Endothelial cell of umbilical vein (primary cell): ENCODE results near the gene P2RY8. TPM values are rescaled to one million over a fixed set of nuclear protein-coding genes. Genes with fewer than 3 reads are reported as not detected.

Experiments used
- BruUV-seq: library from RNA; stranded (reverse); fragments of 400-500 nt; replicated peaks from 2 replicates; lab custom pipeline; 2021; lab: Mats Ljungman, UMichigan
- CTCF ChIA-PET: fragments of 300-600, 350-600 bp; sonication (Branson Sonifier 250); formaldehyde crosslinking; loops from one replicate; lab custom pipeline; 2021; ENCODE audit warnings: antibody characterized with exemption, inconsistent platforms; lab: Charles Lee
- POLR2A ChIA-PET: fragments of 300-600, 350-600 bp; sonication (Branson Sonifier 250); formaldehyde crosslinking; loops from one replicate; lab custom pipeline; 2021; ENCODE audit warnings: antibody characterized with exemption, inconsistent platforms; lab: Charles Lee
- DNase-seq: peaks from one replicate; pipeline ENCODE4 v3.0.0-alpha.2; 2011; ENCODE audit warnings: low read depth, low spot score
- FAIRE-seq: peaks from 2 replicates; lab custom pipeline; 2011; peaks lifted over from hg19 to GRCh38; lab: Jason Lieb, UNC
- H2AFZ ChIP-seq: 2 replicates; pipeline ENCODE4 v1.6.0; 2012; ENCODE audit warnings: low read depth, low read length, control low read depth, inconsistent platforms
- H3K27ac ChIP-seq: 2 replicates; pipeline ENCODE4 v1.5.1; 2011; ENCODE audit warnings: low read depth, mild to moderate bottlenecking, control low read depth, low read length, moderate library complexity; ENCODE audit not compliant: insufficient read depth
- H3K27me3 ChIP-seq, 2 experiments: 2 replicates each; pipeline versions ENCODE4 v1.6.0 to v1.6.1; 2011; ENCODE audit warnings: low read length in 2 of 2, mixed read lengths in 1 of 2; ENCODE audit not compliant: control insufficient read depth in 2 of 2, insufficient read depth in 2 of 2
- H3K36me3 ChIP-seq, 2 experiments: 2 replicates in 1 of 2; 3 replicates in 1 of 2; pipeline ENCODE4 v1.5.1; 2011; ENCODE audit warnings: low read length in 2 of 2, mild to moderate bottlenecking in 1 of 2, moderate library complexity in 1 of 2; ENCODE audit not compliant: control insufficient read depth in 2 of 2, insufficient read depth in 2 of 2; ENCODE audit errors: extremely low read depth in 1 of 2
- H3K4me1 ChIP-seq: 3 replicates; pipeline ENCODE4 v1.5.1; 2011; ENCODE audit warnings: mild to moderate bottlenecking, low read length; ENCODE audit not compliant: control insufficient read depth, insufficient read depth; ENCODE audit errors: extremely low read depth
- H3K4me2 ChIP-seq: 2 replicates; pipeline ENCODE4 v1.6.1; 2011; ENCODE audit warnings: low read length, control low read depth, mixed read lengths; ENCODE audit not compliant: insufficient read depth
- H3K4me3 ChIP-seq, 3 experiments: fragments of 200-600 bp in 1 of 3; sonication (generic), shearing (Covaris generic) in 1 of 3; replicated peaks in 1 of 3; 2 replicates each; pipeline ENCODE4 v1.5.1; 2011 to 2016; ENCODE audit warnings: control low read depth in 3 of 3, low read length in 3 of 3, mild to moderate bottlenecking in 2 of 3, inconsistent platforms in 1 of 3, low read depth in 1 of 3, moderate library complexity in 1 of 3; ENCODE audit not compliant: insufficient read depth in 1 of 3
- H3K79me2 ChIP-seq: 2 replicates; pipeline ENCODE4 v1.6.0; 2012; ENCODE audit warnings: low read length, inconsistent platforms; ENCODE audit not compliant: control insufficient read depth, insufficient read depth
- H3K9ac ChIP-seq: replicated peaks from 2 replicates; pipeline ENCODE3; 2011; ENCODE audit warnings: low read length, control low read depth; ENCODE audit not compliant: insufficient read depth; ENCODE audit errors: extremely low read depth
- H3K9me1 ChIP-seq: replicated peaks from 3 replicates; pipeline ENCODE4 v1.6.0; 2011; ENCODE audit warnings: mild to moderate bottlenecking, low read length; ENCODE audit not compliant: control insufficient read depth, insufficient read depth; ENCODE audit errors: extremely low read depth
- H3K9me3 ChIP-seq: replicated peaks from 2 replicates; pipeline ENCODE4 v1.5.1; 2012; ENCODE audit warnings: low read length, inconsistent platforms; ENCODE audit not compliant: control insufficient read depth, insufficient read depth
- H4K20me1 ChIP-seq: replicated peaks from 2 replicates; pipeline ENCODE3; 2011; ENCODE audit warnings: mild to moderate bottlenecking, low read length; ENCODE audit not compliant: control insufficient read depth, insufficient read depth; ENCODE audit errors: extremely low read depth
- CTCF ChIP-seq, 2 donors: IDR thresholded peaks; 1 replicate in 1 of 2; 2 replicates in 1 of 2; pipeline ENCODE4 v1.5.1; 2011; ENCODE audit warnings: low read length in 2 of 2, mild to moderate bottlenecking in 2 of 2, moderate library complexity in 2 of 2, control low read depth in 1 of 2, inconsistent platforms in 1 of 2, low read depth in 1 of 2; ENCODE audit not compliant: insufficient read depth in 1 of 2; ENCODE audit errors: extremely low read depth in 1 of 2
- EZH2 ChIP-seq: IDR thresholded peaks from 2 replicates; pipeline ENCODE4 v1.6.1; 2012; ENCODE audit warnings: borderline replicate concordance, low read depth, mild to moderate bottlenecking, moderate library complexity, low read length, inconsistent platforms; ENCODE audit not compliant: severe bottlenecking
- FOS ChIP-seq: IDR thresholded peaks from 2 replicates; pipeline ENCODE4 v1.6.1; 2011; ENCODE audit warnings: mild to moderate bottlenecking, low read length, moderate library complexity, borderline replicate concordance; ENCODE audit not compliant: insufficient read depth
- GATA2 ChIP-seq: IDR thresholded peaks from 2 replicates; pipeline ENCODE4 v1.7.0; 2011; ENCODE audit warnings: low read depth, mild to moderate bottlenecking, moderate library complexity, mixed read lengths, low read length; ENCODE audit not compliant: insufficient read length, insufficient read depth
- JUN ChIP-seq: IDR thresholded peaks from 2 replicates; pipeline ENCODE4 v1.6.1; 2011; ENCODE audit warnings: borderline replicate concordance, low read depth; ENCODE audit not compliant: insufficient read length, insufficient read depth
- MAX ChIP-seq: IDR thresholded peaks from 2 replicates; pipeline ENCODE4 v1.6.1; 2011; ENCODE audit not compliant: insufficient read depth, insufficient read length
- MYC ChIP-seq: IDR thresholded peaks from one replicate; pipeline ENCODE4 v1.6.1; 2011; ENCODE audit warnings: mild to moderate bottlenecking, low read depth, low read length
- POLR2A ChIP-seq: IDR thresholded peaks from 2 replicates; pipeline ENCODE4 v1.6.1; 2012; ENCODE audit warnings: low read depth, mild to moderate bottlenecking, control low read depth, low read length
- POLR2AphosphoS5 ChIP-seq: IDR thresholded peaks from 2 replicates; pipeline ENCODE4 v1.6.1; 2012; ENCODE audit warnings: low read depth, mild to moderate bottlenecking, control low read depth, low read length, moderate library complexity; ENCODE audit not compliant: insufficient read depth
- dilution Hi-C: fragments of 300-500 bp; cut with MboI; formaldehyde crosslinking; loops from one replicate; pipeline ENCODE4 v1.15.0; 2019; ENCODE audit warnings: low sequenced_read_pairs; ENCODE audit not compliant: extremely low pct_ligation_motif_present
- intact Hi-C: fragments of 100-400 bp; cut with micrococcal nuclease; formaldehyde crosslinking; loops from one replicate; pipeline ENCODE4 v1.10.0; 2022
- polyA plus RNA-seq, 4 experiments: library from polyadenylated mRNA; depleted of rRNA in 3 of 4; stranded (reverse) in 3 of 4; unstranded in 1 of 4; fragments of >200 nt; gene quantifications; 2 replicates each; pipeline versions ENCODE4 v1.2.1 to v1.2.3, GENCODE V29; 2011 to 2012; ENCODE audit warnings: missing spikeins in 1 of 4
- total RNA-seq: library from RNA; stranded (reverse); gene quantifications from 2 replicates; pipeline ENCODE4 v1.2.3, GENCODE V29; 2021

Gene P2RY8
- total and polyA plus RNA-seq, 2 donors (not counting 3 experiments of a cell fraction or from before 2014, with no cell fraction given): not detected

- Histone ChIP-seq H3K9ac (no peak overlapping the region), H3K4me2 (no peak overlapping the region), H3K27ac (no peak overlapping the region), H3K4me1 (no peaks in the 10 kb centered on the region), H3K36me3 (no peaks in the 10 kb centered on the region), H3K9me1 (no peaks in the 10 kb centered on the region), H3K4me3 (no peak overlapping the region), H3K27me3 (no peaks in the 10 kb centered on the region), H3K9me3 (no peaks in the 10 kb centered on the region), H2AFZ (no peak overlapping the region), H4K20me1 (no peaks in the 10 kb centered on the region), H3K79me2 (no peaks in the 10 kb centered on the region)
- intact Hi-C loops: no loop called here
- ChIA-PET POLR2A (no interaction called here), CTCF (no interaction called here)
- FAIRE-seq (no peak), DNase-seq (no peak)
- dilution Hi-C loops: no loop called here
- no TSS peak for BruUV-seq
- no peak for TF ChIP-seq CTCF (IDR thresholded peaks at IDR 0.05; ENCODE audit: extremely low read depth in 1 of 2, insufficient read depth in 1 of 2, low read depth in 1 of 2, low read length in 2 of 2)
- TF ChIP-seq MYC: no peak
- TF ChIP-seq GATA2: no peak
- no peak for TF ChIP-seq POLR2AphosphoS5
- TF ChIP-seq POLR2A: no peak
- no peak for TF ChIP-seq EZH2
- TF ChIP-seq JUN: no peak
- TF ChIP-seq MAX: no peak
- no peak for TF ChIP-seq FOS
These were observed 43.0 kb downstream of the P2RY8 start for GRCh38 chrX:1493877-1494510.
